ENCODE measurements around the gene ADAMTS3. TPM values are rescaled to one million over a fixed set of nuclear protein-coding genes. Genes with fewer than 3 reads are reported as not detected.

Gene ADAMTS3
- total RNA-seq, 2 experiments from 2014 or later, result not detected

GRCh38 chr4:72525938-72526337 is 43.1 kb downstream of the ADAMTS3 start:
- no peaks in the 10 kb centered on the region for H3K9me3 ChIP-seq (ENCODE audit: low read length)
- no peaks in the 10 kb centered on the region for H4K20me1 ChIP-seq (ENCODE audit: insufficient read depth, low read length)
- H3K9me2 ChIP-seq (ENCODE audit: insufficient read depth, low read length), result no peaks in the 10 kb centered on the region
- H3K4me2 ChIP-seq (ENCODE audit: low read length), result no peak overlapping the region
- H3K4me1 ChIP-seq (ENCODE audit: insufficient read depth, low read length, poor library complexity, severe bottlenecking), result no peaks in the 10 kb centered on the region
- H2AFZ ChIP-seq (ENCODE audit: low read length), result no peak overlapping the region
- intact Hi-C loops (cut with micrococcal nuclease; ENCODE audit: unreplicated experiment), result no loop called here
- BruUV-seq (replicated peaks), result no TSS peak
- no peak overlapping the region for H3K27ac ChIP-seq (ENCODE audit: low read depth, low read length, poor library complexity, severe bottlenecking)
- ChIA-PET POLR2A (no interaction called here), CTCF (ENCODE audit: unreplicated experiment) (no interaction called here)
- DNase-seq (ENCODE audit: low spot score), result no peak
- no peak overlapping the region for H3K4me3 ChIP-seq (ENCODE audit: low read depth, low read length, poor library complexity, severe bottlenecking)
- no peaks in the 10 kb centered on the region for H3K36me3 ChIP-seq (ENCODE audit: insufficient read depth, low read length)
- TF ChIP-seq EZH2phosphoT487 (IDR thresholded peaks at IDR 0.05; ENCODE audit: borderline replicate concordance, low read depth, low read length), result no peak
- H3K79me2 ChIP-seq (ENCODE audit: insufficient read depth, low read depth, low read length), result no peaks in the 10 kb centered on the region

GRCh38 chr4:72522440-72522839 is 46.6 kb downstream of the ADAMTS3 start:
- DNase-seq (ENCODE audit: low spot score), result no peak
- intact Hi-C loops (cut with micrococcal nuclease; ENCODE audit: unreplicated experiment), result no loop called here
- H2AFZ ChIP-seq (ENCODE audit: low read length), result no peak overlapping the region
- no peak overlapping the region for H3K4me2 ChIP-seq (ENCODE audit: low read length)
- no TSS peak for BruUV-seq (replicated peaks)
- H3K4me3 ChIP-seq (ENCODE audit: low read depth, low read length, poor library complexity, severe bottlenecking), result no peak overlapping the region
- H3K4me1 ChIP-seq (ENCODE audit: insufficient read depth, low read length, poor library complexity, severe bottlenecking), result no peaks in the 10 kb centered on the region
- no peaks in the 10 kb centered on the region for H3K9me2 ChIP-seq (ENCODE audit: insufficient read depth, low read length)
- no peaks in the 10 kb centered on the region for H3K36me3 ChIP-seq (ENCODE audit: insufficient read depth, low read length)
- H3K79me2 ChIP-seq (ENCODE audit: insufficient read depth, low read depth, low read length), result no peaks in the 10 kb centered on the region
- TF ChIP-seq CTCF (conservative IDR thresholded peaks at IDR 0.05; ENCODE audit: low read length), result no peak
- TF ChIP-seq EZH2phosphoT487 (IDR thresholded peaks at IDR 0.05; ENCODE audit: borderline replicate concordance, low read depth, low read length), result no peak
- H3K9me3 ChIP-seq (ENCODE audit: low read length), result no peaks in the 10 kb centered on the region
- ChIA-PET POLR2A (no interaction called here), CTCF (ENCODE audit: unreplicated experiment) (no interaction called here)
- no peaks in the 10 kb centered on the region for H4K20me1 ChIP-seq (ENCODE audit: insufficient read depth, low read length)
- no peak overlapping the region for H3K27ac ChIP-seq (ENCODE audit: low read depth, low read length, poor library complexity, severe bottlenecking)

GRCh38 chr4:72513227-72513626 is 55.8 kb downstream of the ADAMTS3 start:
- no peak for DNase-seq (ENCODE audit: low spot score)
- Histone ChIP-seq H3K4me3 (ENCODE audit: low read depth, low read length, poor library complexity, severe bottlenecking) (no peak overlapping the region), H3K36me3 (ENCODE audit: insufficient read depth, low read length) (no peaks in the 10 kb centered on the region), H4K20me1 (ENCODE audit: insufficient read depth, low read length) (no peaks in the 10 kb centered on the region), H2AFZ (ENCODE audit: low read length) (no peak overlapping the region), H3K9me3 (ENCODE audit: low read length) (no peaks in the 10 kb centered on the region), H3K4me1 (ENCODE audit: insufficient read depth, low read length, poor library complexity, severe bottlenecking) (no peaks in the 10 kb centered on the region), H3K79me2 (ENCODE audit: insufficient read depth, low read depth, low read length) (no peaks in the 10 kb centered on the region), H3K9me2 (ENCODE audit: insufficient read depth, low read length) (no peaks in the 10 kb centered on the region), H3K4me2 (ENCODE audit: low read length) (no peak overlapping the region), H3K27ac (ENCODE audit: low read depth, low read length, poor library complexity, severe bottlenecking) (no peak overlapping the region)
- ChIA-PET POLR2A (interaction anchor here (1.2 kb wide), 1 partner anchor 12 kb away, joined by 4 read pairs; no protein-coding TSS in a partner anchor), CTCF (ENCODE audit: unreplicated experiment) (no interaction called here)
- no peak for TF ChIP-seq CTCF (conservative IDR thresholded peaks at IDR 0.05; ENCODE audit: low read length)
- no peak for TF ChIP-seq EZH2phosphoT487 (IDR thresholded peaks at IDR 0.05; ENCODE audit: borderline replicate concordance, low read depth, low read length)
- no TSS peak for BruUV-seq (replicated peaks)
- intact Hi-C loops (cut with micrococcal nuclease; ENCODE audit: unreplicated experiment), result no loop called here

All from OCI-LY7 (cell line).